Right renal cortex interstitium (tissue), 3 donors: ENCODE results near the gene CDH26. TPM values are rescaled to one million over a fixed set of nuclear protein-coding genes. Genes with fewer than 3 reads are reported as not detected.

Experiments
- DNase-seq, 3 donors: peaks; one replicate each; pipeline ENCODE4 v3.0.0-alpha.2; 2013; ENCODE audit warnings: low read depth in 3 of 3, low spot score in 2 of 3
- polyA plus RNA-seq, 3 donors: library from polyadenylated mRNA; unstranded; fragments of 120-200 nt; gene quantifications; one replicate each; pipeline ENCODE4 v1.2.1, GENCODE V29; 2013; ENCODE audit not compliant: insufficient read length in 3 of 3

The CDH26 gene
- polyA plus RNA-seq, 3 donors: 0.44 to 0.98 (median 0.75) TPM

DNA sequence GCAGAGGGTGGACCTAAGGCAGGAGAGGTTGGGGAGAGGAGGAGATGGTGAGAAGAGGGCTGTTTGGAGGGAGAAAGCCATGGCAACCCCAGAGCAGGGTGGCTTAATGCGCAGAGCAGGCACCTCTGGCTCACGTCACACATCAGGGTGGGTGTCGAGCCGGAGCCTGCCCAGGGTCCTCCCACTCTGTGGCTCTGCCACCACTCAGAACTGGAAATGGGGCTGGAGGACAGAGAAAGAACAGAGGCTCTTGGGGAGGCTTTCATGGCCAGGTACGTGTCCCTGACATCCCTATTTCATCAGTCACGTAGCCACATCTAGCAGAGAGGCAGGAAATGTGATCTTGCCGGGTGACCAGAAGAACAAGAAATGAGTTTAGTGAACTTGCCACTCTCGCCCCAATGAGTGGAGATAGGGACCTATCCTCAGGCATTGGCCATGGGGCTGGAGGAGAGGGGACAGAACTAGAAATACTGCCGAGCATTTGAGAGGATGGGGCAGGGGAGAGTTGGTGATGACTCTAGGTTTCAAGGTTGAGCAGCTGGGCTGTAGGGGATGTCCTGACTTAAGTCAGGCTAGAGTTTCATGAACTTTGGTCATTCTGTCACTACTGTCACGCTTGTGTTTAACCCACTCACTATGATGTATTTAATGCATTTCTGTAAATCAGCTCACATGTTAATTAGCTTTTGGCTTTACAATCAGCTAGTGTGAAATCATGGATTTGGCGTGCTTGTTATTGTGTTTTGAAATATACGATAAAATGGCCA lies 52.7 kb downstream of the CDH26 start:
- DNase-seq: no peak

DNA sequence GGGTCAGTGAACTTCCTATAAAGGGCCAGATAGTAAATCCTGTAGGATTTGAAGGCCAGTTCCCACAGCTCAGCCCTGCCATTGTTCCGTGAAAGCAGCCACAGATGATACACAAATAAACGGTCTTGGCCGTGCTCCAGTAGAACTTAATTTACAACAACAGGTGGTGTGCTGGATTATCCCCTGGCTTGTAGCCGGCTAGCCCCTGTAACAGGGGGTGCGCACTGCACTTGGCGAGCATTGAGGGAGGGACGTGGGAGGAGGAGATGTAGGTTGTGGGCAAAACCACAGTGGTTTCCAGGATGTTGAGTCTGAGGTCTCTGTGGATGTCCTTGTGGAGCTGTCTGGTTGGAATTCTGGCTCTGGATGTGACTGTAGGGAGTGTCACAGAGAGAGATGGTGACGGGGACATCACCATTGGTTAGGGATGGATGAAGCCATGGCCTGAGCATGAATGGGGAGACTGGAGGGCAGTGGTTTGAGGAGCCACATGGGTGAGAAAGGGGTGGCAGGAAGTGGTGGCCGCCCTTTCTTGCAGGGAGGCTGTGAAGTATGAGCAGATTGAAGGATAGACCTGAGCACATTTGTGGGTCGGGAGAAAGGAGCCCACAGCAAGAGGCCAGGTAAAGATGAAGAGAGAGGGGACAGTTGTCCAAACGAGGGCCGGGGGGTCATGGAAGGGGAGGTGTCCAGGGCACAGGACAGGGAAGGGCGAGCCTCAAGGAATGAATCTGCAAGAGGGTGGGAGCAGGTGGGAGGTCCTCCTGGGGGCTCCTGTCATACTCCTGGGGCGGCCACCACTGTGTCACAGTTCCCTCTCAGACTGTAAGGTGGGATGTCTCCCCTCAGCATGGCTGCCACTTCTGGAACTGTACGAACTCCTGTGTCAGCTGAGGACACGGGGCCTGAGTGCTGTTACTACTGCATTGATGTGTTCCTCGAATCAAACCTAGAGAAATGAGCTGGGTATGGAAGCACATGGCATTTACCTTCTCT lies 53.6 kb downstream of the CDH26 start:
- DNase-seq: no peak

DNA sequence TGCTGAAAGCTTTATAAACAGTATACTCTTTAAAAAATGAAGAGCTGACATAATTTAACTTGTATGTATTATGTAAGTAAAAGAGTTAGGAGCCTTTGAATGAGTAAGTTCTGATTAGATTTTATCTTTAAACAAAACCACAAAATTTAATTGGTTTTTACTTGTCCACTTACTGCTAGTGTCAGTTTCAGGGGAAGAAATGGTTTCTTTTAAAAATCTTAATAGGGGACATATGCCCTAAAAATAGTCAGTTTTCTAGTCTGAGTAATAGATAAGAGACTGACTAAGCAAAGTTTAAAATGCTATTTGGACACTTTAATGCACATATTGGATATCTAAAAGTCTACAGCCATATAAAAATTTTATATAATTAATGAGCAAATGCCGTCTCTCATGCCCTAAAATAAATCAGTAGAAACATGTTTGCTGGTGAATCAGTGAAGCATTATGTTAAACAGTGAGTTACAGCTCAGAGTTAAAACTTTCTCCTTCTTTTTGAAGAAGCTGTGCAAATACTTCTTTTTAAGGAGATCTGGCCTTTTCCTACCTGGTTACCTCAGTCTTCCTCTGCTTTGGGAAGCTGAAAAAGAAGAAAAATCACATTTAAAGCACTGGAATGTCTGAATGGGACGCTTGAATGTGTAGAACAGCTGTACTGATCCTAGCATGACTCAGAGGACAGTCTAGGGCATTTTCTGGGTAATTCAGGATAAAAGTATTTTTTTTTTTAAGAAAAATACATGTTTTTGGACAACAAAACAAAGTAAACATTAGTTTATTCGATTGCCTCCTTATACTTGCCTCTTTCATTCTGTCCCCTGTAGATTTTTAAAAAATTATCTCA lies 55.3 kb downstream of the CDH26 start:
- DNase-seq: no peak

DNA sequence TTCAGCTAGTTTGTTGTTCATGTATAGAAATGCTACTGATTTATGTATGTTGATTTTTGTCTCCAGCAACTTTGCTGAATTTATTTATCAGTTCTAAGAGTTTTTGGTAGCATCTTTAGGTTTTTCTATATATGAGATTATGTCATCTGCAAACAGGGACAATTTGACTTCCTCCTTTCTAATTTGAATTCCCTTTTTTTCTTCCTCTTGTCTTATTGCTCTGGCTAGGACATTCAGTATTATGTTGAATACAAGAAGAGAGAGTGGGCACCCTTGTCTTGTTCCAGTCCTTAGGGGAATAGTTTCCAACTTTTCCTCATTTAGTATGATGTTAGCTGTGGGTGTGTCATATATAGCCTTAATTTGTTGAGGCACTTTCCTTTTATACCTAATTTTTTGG lies 58.2 kb downstream of the CDH26 start:
- DNase-seq: no peak

DNA sequence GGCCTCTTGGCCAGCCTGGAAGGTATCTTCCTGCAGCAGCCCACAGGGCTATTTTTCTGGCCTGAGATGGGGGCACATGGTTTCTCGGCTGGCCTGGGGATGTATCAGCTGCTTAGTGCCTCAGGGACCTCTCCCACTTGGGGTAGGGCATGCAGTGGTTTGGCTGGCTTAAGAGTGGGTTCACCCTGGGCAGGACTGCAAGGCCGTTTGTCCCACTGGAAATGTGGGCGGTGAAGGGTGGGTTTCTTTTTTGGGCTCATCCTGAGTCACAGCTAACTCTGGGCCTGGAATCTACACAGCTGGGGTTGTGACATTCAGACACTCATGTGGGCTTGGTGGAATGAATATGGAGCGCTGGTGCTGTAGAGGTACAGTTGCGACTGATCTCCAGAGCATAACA lies 62.0 kb downstream of the CDH26 start:
- no peak for DNase-seq

DNA sequence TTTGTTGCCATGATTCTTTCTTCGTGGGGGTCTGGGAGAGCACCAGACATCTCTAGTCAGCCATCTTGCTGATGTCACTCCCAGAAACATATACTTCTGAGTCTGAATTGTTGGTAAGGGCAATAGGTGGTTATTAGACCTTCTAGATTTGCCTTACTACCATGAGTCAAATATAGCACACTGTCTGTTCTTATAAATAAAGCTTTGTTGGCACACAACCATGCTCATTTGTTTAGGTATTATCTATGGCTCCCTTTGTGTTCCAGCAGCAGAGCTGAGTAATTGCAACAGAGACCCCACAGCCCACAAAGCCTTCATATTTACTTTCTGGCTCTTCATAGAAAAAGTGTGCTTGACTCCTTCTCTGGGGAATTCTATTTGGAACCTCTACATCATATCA lies 62.9 kb downstream of the CDH26 start:
- DNase-seq: no peak

DNA sequence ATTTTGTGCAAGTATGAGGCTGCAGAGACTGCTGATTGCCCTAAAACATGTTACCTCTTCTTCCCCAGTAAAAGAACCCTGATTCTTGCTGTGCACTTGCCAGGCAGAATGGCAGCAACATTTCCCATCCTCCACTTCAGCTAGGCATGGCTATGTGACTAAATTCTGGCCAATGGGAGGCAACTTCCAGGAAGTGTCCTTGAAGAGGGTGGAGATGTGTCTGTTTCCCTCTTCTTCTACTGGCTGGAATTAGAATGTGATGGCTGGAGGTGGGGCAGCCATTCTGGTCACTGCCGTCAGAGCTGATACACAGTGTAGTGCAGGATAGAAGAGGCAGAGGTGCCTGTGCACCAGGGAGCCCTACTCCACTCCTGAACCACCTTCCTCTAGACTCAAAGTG lies 64.6 kb downstream of the CDH26 start:
- DNase-seq: no peak

DNA sequence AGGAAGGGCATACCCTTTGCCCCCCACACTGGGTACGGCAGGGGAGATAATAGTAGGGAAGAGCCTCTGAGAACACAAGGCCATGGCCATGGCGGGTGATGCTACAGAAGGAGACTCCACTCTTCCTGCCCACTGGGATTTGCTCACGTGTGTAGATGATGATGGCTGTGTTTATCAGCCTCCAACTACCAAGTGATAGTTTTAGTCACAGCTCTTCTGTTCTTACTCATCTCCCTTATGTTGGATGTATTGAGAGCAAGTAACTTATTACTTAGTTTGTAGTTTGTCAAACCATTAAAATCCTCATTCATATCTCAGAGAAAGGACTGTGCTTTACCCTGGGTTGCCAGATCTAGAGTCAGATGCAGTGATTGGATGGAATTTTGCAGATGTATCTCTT lies 66.0 kb downstream of the CDH26 start:
- DNase-seq: no peak

DNA sequence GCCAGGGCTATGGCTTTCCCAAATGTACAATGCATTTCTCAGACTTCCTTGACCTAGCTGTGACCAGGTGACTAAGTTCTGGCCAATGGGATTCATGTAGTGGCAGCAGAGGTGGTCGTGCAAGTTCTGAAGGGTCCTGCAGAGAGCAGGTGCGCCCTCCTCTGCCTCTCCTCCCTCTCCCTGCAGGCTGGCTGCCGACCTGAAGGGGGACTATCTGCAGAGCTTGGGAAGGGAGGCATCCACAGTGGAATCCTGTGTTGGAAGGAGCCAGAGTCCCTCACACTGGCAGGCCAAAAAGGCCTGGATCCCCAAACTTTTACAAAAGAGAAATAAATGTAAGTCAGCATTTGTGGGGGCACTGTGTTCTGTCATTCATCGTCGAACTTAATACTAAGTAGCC lies 66.6 kb downstream of the CDH26 start:
- DNase-seq: no peak

DNA sequence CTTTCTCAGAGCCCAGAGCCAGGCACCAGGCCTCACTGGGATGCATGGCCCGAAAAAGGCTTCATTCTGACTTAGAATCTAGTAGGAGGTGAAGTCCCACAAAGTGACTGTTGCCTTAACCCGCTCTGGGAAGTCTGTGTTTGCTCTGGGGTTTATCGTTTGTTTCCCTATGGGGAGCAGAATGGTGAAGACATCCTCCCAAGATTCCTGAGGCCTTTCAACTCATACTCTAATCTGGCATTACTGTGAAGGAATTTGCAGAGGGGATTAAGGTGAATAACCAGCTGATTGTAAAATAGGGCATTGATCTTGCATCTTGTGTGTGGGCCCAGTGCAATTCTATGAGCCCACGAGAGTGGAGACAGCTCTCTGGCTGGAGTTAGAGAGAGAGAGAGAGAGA lies 67.8 kb downstream of the CDH26 start:
- no peak for DNase-seq

DNA sequence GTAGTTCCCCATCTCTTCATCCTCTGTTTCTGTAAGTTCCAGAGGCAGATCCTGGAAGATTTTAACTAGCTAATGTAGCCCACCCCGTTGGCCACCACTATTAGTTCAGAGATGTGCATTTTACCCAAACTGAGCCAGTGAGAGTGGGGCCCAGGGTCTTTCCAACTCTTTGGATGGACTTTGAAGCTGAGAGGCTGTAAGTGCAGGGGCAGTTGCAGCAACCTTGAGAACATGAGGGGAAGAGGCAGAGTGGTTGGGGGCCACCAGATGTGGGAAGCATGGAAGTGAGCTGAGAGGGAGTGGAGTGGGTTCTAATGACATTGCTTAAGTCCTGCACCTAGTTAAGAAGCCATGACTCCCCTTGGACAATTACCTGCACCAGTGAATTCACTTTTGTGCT lies 72.2 kb downstream of the CDH26 start:
- DNase-seq: no peak

DNA sequence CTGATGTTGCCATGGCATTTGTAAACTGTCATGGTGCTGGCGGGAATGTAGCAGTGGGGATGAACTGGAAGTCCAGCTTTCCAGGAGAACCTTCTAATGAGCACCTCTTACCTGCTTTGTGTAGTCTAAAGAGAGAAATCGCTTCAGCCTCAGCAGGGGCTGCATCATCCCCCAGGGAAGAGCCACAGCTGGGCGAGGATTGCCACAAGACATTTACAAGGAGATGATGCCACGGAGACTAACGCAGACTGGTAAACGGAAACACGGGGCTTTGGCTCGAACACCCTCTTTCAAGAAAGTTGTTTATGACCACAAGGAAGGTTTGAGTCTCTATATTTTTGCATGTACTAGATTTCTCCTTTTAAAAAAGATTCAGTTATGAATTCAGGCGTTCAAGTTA lies 72.9 kb downstream of the CDH26 start:
- DNase-seq: no peak

DNA sequence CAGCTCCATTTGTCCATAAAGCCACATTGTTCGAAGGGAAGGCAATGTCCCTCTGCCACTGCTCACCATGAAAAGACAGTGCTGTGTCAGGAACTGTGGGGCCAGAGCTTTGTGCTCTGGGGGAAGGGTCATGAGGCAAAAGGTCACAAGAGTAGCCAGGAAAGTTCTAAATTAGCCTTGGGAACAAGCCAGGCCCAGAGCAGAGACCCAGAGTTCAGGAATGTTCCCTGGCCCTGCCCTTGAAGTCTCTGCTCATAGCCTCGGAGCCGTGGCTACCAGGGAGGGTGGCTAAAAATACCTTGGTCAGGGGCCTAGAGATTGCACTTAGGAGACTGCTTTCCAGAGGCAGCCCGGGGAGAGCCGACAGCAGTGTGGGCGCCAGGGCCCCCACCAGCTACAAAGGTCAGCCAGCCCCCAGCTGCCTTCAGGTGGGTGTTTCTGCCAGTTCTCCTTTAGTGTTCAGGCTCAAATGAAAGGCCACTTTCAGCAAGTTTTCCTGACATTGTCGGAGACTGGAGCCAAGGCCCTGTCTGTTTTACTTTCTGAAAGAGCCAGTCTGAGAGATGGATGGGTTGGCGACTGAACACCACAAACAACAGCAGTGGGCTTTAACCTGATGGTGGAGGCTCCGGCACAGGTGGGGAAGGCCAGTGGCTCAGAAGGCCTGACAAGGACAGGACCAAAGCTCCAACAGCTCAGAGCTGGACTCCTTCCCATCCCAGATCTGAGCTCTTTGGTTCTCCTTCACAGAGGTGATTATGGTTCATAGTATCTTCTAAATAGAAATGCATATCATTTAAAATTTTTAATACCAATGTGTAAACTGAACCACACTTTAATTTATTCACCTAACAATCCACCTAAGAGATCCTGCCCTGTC lies 76.2 kb downstream of the CDH26 start:
- no peak for DNase-seq

DNA sequence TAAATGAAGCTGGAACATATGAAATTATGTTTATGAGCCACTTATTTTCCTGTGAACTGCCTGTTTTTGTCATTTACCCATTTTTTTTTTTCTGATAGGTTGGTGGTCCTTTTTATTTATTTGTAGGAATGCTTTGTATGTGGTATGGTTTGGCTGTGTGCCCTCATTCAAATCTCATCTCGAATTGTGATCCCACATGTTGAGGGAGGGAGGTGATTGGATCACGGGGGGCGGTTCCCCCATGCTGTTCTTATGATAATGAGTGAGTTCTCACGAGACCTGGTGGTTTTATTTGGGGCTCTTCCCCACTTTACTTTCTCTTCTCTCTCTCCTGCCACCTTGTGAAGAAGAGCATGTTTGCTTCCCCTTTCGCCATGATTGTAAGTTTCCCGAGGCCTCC lies 77.3 kb downstream of the CDH26 start:
- DNase-seq: no peak

DNA sequence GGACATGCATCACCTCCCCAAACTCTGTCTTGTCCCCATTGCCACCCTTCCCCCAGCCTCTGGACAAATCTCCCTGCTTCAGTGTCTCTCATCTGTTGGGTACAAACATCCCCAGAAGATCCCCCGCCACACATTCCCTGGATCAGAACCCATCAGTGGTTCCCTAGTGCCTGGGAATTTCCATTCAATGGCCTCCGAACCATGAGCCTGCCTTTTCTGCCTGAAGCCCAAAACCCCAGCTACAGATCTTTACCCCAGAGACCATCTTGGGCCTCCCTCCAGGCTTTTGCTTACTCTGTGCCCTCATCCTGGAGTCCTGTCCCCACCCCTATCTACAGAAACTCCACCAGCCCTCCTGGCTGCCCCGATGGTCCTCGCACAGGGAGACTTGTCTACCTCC lies 78.1 kb downstream of the CDH26 start:
- DNase-seq: no peak

DNA sequence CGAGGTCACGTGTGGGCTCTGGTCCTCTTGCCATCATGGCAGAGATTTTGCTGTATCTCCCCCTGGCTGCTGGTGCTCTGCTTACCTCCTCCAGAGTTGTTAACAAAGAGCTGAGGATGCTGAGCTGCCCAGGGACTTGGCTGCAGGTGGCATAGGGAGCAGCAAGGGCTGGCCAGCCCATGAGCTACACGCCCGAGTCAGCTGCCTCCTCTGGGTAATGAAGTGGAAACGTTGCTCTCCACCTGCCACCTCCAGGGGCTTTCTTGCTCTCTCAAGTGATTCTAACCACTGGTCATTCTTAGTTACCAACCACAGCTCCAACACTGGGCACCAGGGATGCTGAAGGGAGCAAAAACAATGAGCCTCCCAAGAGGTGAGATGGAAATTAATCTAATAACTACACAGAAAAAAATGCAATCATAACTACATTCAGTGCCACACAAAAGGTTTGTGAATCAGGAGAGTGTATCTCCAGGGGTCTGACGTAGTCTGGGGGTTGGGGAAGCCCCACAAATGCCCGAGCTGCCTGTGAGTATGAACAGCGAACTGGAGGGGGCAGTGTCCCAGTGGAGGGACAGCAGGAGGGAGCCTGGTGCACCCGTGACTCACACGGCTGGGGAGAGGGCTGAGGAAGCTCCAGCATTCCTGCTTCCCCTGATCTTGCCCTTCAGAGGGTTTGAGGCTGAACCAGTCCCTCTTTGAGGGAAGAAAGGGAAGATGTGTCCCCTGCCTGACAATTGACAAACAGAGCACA lies 78.7 kb downstream of the CDH26 start:
- no peak for DNase-seq

DNA sequence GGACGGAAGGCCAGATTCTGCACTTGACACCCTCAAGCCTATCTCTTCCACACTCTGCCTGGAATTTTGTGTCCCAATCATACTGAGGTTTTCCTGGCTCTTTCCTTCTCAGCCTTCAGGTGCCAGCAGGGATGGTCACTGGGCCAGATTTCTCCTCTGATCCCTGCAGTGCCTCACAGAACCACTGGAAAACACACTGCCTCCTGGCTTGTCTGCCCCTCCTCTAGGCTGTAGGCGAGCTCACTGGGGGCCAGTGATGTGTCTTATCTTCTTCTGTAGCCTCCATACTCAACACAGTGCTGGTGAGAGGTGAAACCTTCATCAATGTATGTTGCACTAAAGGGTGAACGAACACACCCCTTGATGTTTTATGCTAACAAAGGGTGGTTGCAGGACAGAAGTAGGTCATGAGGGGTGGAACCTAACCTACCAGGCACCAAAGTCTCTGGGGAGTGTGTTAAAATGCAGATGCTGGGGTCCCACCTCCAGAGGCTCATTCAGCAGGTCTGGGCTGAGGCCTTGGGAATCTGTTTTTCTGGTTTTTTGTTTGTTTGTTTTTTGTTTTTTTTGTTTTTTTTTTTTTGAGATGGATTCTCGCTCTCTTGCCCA lies 80.3 kb downstream of the CDH26 start:
- no peak for DNase-seq

DNA sequence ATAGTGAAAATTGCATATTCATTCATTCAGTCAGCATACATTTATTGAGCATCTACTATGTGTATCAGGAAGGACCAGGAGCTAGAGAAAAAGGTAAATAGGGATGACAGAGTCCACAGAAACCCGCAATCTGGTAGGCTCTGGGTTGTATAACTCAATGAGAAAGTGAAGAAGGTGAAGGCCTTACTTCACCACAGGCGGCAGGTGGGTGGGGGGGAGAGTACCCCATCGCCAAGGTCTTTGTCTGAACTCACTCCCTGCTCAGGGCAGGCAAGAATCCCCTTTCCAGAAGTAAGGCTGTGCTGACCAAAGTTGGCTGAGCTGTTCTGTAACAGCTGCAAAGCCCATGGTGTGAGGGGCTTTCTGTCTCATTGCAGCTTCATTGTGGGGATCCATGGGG lies 81.3 kb downstream of the CDH26 start:
- DNase-seq: no peak
